Neuronal stem cell (in vitro differentiated cells): ENCODE measurements around the gene ARPP21.

Source experiments
- DNase-seq: peaks from one replicate; pipeline ENCODE4 v3.0.0-alpha.2; 2013; ENCODE audit warnings: low spot score
- H2AFZ ChIP-seq: one replicate; pipeline ENCODE4 v1.6.1; 2013; ENCODE audit warnings: mild to moderate bottlenecking, low read length, inconsistent platforms
- H2AK5ac ChIP-seq: 2 replicates; pipeline ENCODE4 v1.6.1; 2013; ENCODE audit warnings: low read depth, mild to moderate bottlenecking, inconsistent platforms, low read length, moderate library complexity, mixed read lengths
- H2BK120ac ChIP-seq: 2 replicates; pipeline ENCODE4 v1.6.1; 2013; ENCODE audit warnings: low read depth, mild to moderate bottlenecking, inconsistent platforms, low read length, moderate library complexity, mixed read lengths
- H2BK12ac ChIP-seq: one replicate; pipeline ENCODE4 v1.6.1; 2013; ENCODE audit warnings: low read length, inconsistent platforms
- H2BK15ac ChIP-seq: 2 replicates; pipeline ENCODE4 v1.6.1; 2013; ENCODE audit warnings: mild to moderate bottlenecking, low read length, inconsistent platforms, mixed read lengths
- H2BK5ac ChIP-seq: one replicate; pipeline ENCODE4 v1.6.1; 2013; ENCODE audit warnings: inconsistent platforms, mild to moderate bottlenecking, low read length, moderate library complexity
- H3K14ac ChIP-seq: one replicate; pipeline ENCODE4 v1.6.1; 2013; ENCODE audit warnings: low read length, inconsistent platforms
- H3K18ac ChIP-seq: 2 replicates; pipeline ENCODE4 v1.6.1; 2013; ENCODE audit warnings: low read length, inconsistent platforms
- H3K23ac ChIP-seq: 2 replicates; pipeline ENCODE4 v1.6.1; 2013; ENCODE audit warnings: low read depth, mild to moderate bottlenecking, mixed read lengths, low read length, inconsistent platforms; ENCODE audit not compliant: poor library complexity
- H3K27ac ChIP-seq: replicated peaks from 3 replicates; pipeline ENCODE4 v1.5.1; 2013; ENCODE audit warnings: low read length, inconsistent platforms
- H3K27me3 ChIP-seq, 3 experiments: 2 replicates each; pipeline ENCODE4 v1.6.1; 2013; ENCODE audit warnings: low read length in 3 of 3, mild to moderate bottlenecking in 2 of 3, inconsistent platforms in 1 of 3, low read depth in 1 of 3, mixed read lengths in 1 of 3, moderate library complexity in 1 of 3; ENCODE audit not compliant: control insufficient read depth in 3 of 3, insufficient read depth in 3 of 3
- H3K36me3 ChIP-seq, 2 donors: replicated peaks in 1 of 2; 2 replicates each; pipeline ENCODE4 v1.6.1; 2013; ENCODE audit warnings: low read length in 2 of 2; ENCODE audit not compliant: control insufficient read depth in 2 of 2, insufficient read depth in 2 of 2
- H3K4ac ChIP-seq: 2 replicates; pipeline ENCODE4 v1.6.1; 2013; ENCODE audit warnings: inconsistent platforms, mild to moderate bottlenecking, low read length, moderate library complexity
- H3K4me1 ChIP-seq, 2 donors: 1 replicate in 1 of 2; 2 replicates in 1 of 2; pipeline ENCODE4 v1.6.1; 2013; ENCODE audit warnings: low read length in 2 of 2, low read depth in 1 of 2; ENCODE audit not compliant: control insufficient read depth in 2 of 2, insufficient read depth in 1 of 2
- H3K4me2 ChIP-seq: one replicate; pipeline ENCODE4 v1.6.1; 2013; ENCODE audit warnings: mild to moderate bottlenecking, low read length, inconsistent platforms; ENCODE audit not compliant: insufficient read depth, poor library complexity, severe bottlenecking
- H3K4me3 ChIP-seq, 2 donors: 2 replicates each; pipeline ENCODE4 v1.5.1; 2013; ENCODE audit warnings: low read length in 2 of 2, mild to moderate bottlenecking in 2 of 2, inconsistent platforms in 1 of 2, moderate library complexity in 1 of 2
- H3K79me1 ChIP-seq: one replicate; pipeline ENCODE4 v1.6.1; 2013; ENCODE audit warnings: low read depth, mild to moderate bottlenecking, inconsistent platforms, low read length, moderate library complexity
- H3K9ac ChIP-seq: one replicate; pipeline ENCODE4 v1.6.1; 2013; ENCODE audit warnings: mild to moderate bottlenecking, low read depth, low read length, inconsistent platforms; ENCODE audit not compliant: poor library complexity
- H3K9me3 ChIP-seq, 2 donors: replicated peaks in 1 of 2; 2 replicates each; pipeline versions ENCODE3 to v1.6.1; 2013; ENCODE audit warnings: low read length in 2 of 2, mild to moderate bottlenecking in 2 of 2, inconsistent platforms in 1 of 2, low read depth in 1 of 2, mixed read lengths in 1 of 2, moderate library complexity in 1 of 2; ENCODE audit not compliant: control insufficient read depth in 2 of 2, insufficient read depth in 1 of 2
- H4K8ac ChIP-seq: one replicate; pipeline ENCODE4 v1.6.1; 2013; ENCODE audit warnings: low read depth, mild to moderate bottlenecking, inconsistent platforms, low read length, moderate library complexity
- H4K91ac ChIP-seq: one replicate; pipeline ENCODE4 v1.6.1; 2013; ENCODE audit warnings: low read length, low read depth, mild to moderate bottlenecking, inconsistent platforms; ENCODE audit not compliant: poor library complexity
- WGBS, 2 donors: extraction: QIAGEN DNeasy Blood & Tissue Kit; methylation state at CpG; one replicate each; pipeline ENCODE4 v1.1.7; 2013; ENCODE audit warnings: missing lambda C conversion rate in 2 of 2, mixed read lengths in 1 of 2; ENCODE audit not compliant: insufficient read length in 2 of 2, insufficient replicate concordance in 1 of 2; ENCODE audit errors: extremely low coverage in 2 of 2; 5-methylcytosine and 5-hydroxymethylcytosine counted together

Gene ARPP21

GRCh38 chr3:35685153-35685552, 45.8 kb downstream of the ARPP21 start:
- Histone ChIP-seq H2BK5ac (no peak overlapping the region), H3K4ac (no peak overlapping the region), H3K18ac (no peak overlapping the region), H3K9me3 (no peaks in the 10 kb centered on the region), H3K27ac (no peak overlapping the region), H4K91ac (no peak overlapping the region), H2BK15ac (no peak overlapping the region), H2AK5ac (no peak overlapping the region), H3K23ac (no peak overlapping the region), H3K4me3 (no peak overlapping the region), H3K4me1 (peaks cover 0 to 3% of the 10 kb centered on the region in 2 donors), H3K4me2 (no peak overlapping the region), H2BK12ac (no peak overlapping the region), H3K9ac (no peak overlapping the region), H3K14ac (no peak overlapping the region), H3K79me1 (no peaks in the 10 kb centered on the region), H2BK120ac (no peak overlapping the region), H3K36me3 (no peaks in the 10 kb centered on the region), H2AFZ (no peak overlapping the region), H4K8ac (no peak overlapping the region), H3K27me3 (no peaks in the 10 kb centered on the region)
- no CpG with 5 or more reads among the region's 3 CpGs for WGBS, 2 donors
- no peak for DNase-seq

DNA sequence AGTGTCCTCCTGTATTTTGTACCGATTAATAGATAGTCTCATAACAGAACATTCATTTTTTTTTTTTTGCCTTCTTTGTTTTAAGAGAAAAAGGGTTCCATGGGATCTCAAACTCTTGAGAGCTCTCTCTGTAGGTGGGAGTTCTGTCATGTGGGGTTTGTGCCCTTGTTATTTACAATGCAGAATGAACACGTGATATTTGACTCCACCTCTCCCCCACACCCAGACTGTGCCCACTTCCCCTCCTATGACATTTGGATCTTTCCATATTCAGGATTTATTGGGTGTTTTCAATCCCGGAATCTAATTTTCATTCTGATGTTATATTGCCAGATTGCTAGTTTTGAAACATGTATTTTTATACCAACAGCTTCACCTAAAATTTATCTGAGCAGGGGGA, 49.5 kb downstream of the ARPP21 start:
- Histone ChIP-seq H3K79me1 (no peaks in the 10 kb centered on the region), H4K91ac (no peak overlapping the region), H2BK12ac (no peak overlapping the region), H2BK120ac (no peak overlapping the region), H3K4me2 (no peak overlapping the region), H3K18ac (no peak overlapping the region), H3K14ac (no peak overlapping the region), H2AFZ (no peak overlapping the region), H3K9ac (no peak overlapping the region), H3K27me3 (no peaks in the 10 kb centered on the region), H2BK5ac (no peak overlapping the region), H3K23ac (no peak overlapping the region), H3K4ac (no peak overlapping the region), H3K9me3 (no peaks in the 10 kb centered on the region), H2BK15ac (no peak overlapping the region), H4K8ac (no peak overlapping the region), H2AK5ac (no peak overlapping the region), H3K4me1 (peaks cover 0 to 3% of the 10 kb centered on the region in 2 donors), H3K27ac (no peak overlapping the region), H3K4me3 (no peak overlapping the region), H3K36me3 (no peaks in the 10 kb centered on the region)
- DNase-seq, result no peak
- no CpG with 5 or more reads among the region's 3 CpGs for WGBS, 2 donors

DNA sequence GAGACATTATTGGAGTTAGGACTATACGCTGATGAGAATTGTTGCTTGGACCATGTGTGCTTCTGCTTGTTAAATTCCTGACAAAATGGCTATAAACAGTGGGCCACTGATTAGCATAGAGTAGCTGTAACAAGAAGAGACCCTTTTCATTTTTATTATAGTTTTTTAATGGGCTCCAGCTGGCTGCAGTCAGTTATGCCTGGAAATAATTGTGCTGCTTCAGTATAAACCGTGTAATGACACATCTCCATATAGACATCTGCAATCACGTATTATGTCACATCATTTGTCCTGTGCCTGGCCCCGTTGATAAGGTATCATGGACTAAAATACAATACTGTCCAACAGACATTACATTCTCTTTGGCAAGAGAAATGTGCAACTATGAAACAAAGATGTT, 50.9 kb downstream of the ARPP21 start:
- no peak overlapping the region for H2BK5ac ChIP-seq
- no peak overlapping the region for H2BK120ac ChIP-seq
- no peaks in the 10 kb centered on the region for H3K36me3 ChIP-seq
- H4K91ac ChIP-seq, result no peak overlapping the region
- no peak overlapping the region for H2BK15ac ChIP-seq
- peaks cover 0 to under 1% of the 10 kb centered on the region in 2 donors for H3K4me1 ChIP-seq
- no peaks in the 10 kb centered on the region for H3K79me1 ChIP-seq
- H3K9me3 ChIP-seq, result no peaks in the 10 kb centered on the region
- no peak overlapping the region for H4K8ac ChIP-seq
- no peak overlapping the region for H3K9ac ChIP-seq
- H3K4me2 ChIP-seq, result no peak overlapping the region
- WGBS, 2 donors, result no CpG with 5 or more reads among the region's 4 CpGs
- no peak overlapping the region for H2AK5ac ChIP-seq
- H3K14ac ChIP-seq, result no peak overlapping the region
- H3K18ac ChIP-seq, result no peak overlapping the region
- no peak overlapping the region for H3K23ac ChIP-seq
- H2BK12ac ChIP-seq, result no peak overlapping the region
- no peak overlapping the region for H2AFZ ChIP-seq
- no peaks in the 10 kb centered on the region for H3K27me3 ChIP-seq
- H3K4me3 ChIP-seq, result no peak overlapping the region
- H3K27ac ChIP-seq, result no peak overlapping the region
- H3K4ac ChIP-seq, result no peak overlapping the region
- no peak for DNase-seq

GRCh38 chr3:35705904-35706303, 66.6 kb downstream of the ARPP21 start:
- H4K91ac ChIP-seq, result no peak overlapping the region
- WGBS, 2 donors, result no CpG with 5 or more reads among the region's 3 CpGs
- DNase-seq, result no peak

More at GRCh38 chr3:35705904-35706303, 66.6 kb downstream of the ARPP21 start:
- Histone ChIP-seq H3K4me2 (no peak overlapping the region), H2AK5ac (no peak overlapping the region), H3K4ac (no peak overlapping the region), H3K23ac (no peak overlapping the region), H3K9me3 (no peaks in the 10 kb centered on the region), H2AFZ (no peak overlapping the region), H3K14ac (no peak overlapping the region), H3K27me3 (no peaks in the 10 kb centered on the region), H3K9ac (no peak overlapping the region), H3K4me3 (no peak overlapping the region), H3K4me1 (peaks cover 0 to 5% of the 10 kb centered on the region in 2 donors), H2BK120ac (no peak overlapping the region), H2BK5ac (no peak overlapping the region), H3K79me1 (no peaks in the 10 kb centered on the region), H2BK15ac (no peak overlapping the region), H3K18ac (no peak overlapping the region), H2BK12ac (no peak overlapping the region), H4K8ac (no peak overlapping the region), H3K36me3 (no peaks in the 10 kb centered on the region), H3K27ac (no peak overlapping the region)
